Measurements from ENCODE around the gene TTLL6.

DNA sequence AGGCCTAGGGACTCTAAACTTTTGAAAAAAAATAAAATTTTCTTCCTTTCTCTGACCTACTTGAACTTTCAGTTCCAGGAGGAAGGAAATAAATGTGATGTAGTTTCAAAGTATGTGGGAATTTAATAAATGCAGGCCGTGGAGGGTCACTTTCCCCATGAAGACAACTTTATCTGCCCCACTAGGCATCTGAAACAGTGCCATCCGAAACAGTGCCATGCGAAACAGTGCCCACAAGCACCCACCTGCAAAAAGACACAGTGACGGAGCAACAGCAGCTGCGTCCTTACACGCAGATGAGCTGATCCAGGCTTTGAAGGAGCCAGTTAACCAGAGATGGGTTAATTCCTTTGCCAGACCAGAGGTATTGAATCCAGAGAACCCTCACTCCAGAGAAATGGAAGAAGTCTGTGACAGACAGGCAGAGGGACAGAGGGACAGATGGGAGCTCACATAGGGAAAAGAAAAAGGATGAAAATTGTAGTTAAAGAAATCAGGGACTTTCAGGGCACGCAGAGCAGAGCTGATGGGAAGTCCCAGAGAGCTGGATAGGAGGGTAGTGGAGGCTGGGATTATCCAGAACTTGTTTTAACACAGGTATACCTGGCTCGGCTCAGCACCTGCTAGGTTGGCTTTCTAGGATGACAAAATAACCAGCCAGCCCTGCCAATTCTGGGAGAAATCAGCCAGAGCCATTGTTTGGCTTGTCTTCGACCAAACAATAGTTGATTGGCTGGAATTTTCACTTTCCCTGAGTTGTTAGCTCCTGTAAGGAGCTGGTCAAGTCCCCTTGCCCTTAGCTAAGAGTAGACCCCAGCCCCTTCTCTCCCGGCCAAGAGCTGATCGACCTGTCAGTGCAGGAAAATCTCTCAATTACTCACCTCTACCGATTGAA lies 71.4 kb downstream of the TTLL6 start:
- TF ChIP-seq EZH2phosphoT487 (conservative IDR thresholded peaks at IDR 0.05; ENCODE audit: low read length): no peak
- TF ChIP-seq, protein P1, sequence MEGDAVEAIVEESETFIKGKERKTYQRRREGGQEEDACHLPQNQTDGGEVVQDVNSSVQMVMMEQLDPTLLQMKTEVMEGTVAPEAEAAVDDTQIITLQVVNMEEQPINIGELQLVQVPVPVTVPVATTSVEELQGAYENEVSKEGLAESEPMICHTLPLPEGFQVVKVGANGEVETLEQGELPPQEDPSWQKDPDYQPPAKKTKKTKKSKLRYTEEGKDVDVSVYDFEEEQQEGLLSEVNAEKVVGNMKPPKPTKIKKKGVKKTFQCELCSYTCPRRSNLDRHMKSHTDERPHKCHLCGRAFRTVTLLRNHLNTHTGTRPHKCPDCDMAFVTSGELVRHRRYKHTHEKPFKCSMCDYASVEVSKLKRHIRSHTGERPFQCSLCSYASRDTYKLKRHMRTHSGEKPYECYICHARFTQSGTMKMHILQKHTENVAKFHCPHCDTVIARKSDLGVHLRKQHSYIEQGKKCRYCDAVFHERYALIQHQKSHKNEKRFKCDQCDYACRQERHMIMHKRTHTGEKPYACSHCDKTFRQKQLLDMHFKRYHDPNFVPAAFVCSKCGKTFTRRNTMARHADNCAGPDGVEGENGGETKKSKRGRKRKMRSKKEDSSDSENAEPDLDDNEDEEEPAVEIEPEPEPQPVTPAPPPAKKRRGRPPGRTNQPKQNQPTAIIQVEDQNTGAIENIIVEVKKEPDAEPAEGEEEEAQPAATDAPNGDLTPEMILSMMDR (IDR thresholded peaks at IDR 0.05; ENCODE audit: insufficient read depth, low read length, poor library complexity, severe bottlenecking): no peak
